Breast epithelium (tissue), 3 donors: ENCODE measurements around the gene MT1E.

Source experiments
- CTCF ChIP-seq, 3 donors: fragments of 450-650 bp; IDR thresholded peaks; one replicate each; pipeline ENCODE4 v1.5.1; 2016 to 2017; ENCODE audit warnings: antibody characterized with exemption in 3 of 3, mild to moderate bottlenecking in 3 of 3, moderate library complexity in 3 of 3
- POLR2A ChIP-seq: fragments of 450-650 bp; IDR thresholded peaks from one replicate; pipeline ENCODE4 v1.6.1; 2016; ENCODE audit warnings: antibody characterized with exemption, mild to moderate bottlenecking, moderate library complexity

GRCh38 chr16:56649271-56649670, 23.7 kb downstream of the MT1E start:
- TF ChIP-seq CTCF (IDR thresholded peaks at IDR 0.05) (no peak), POLR2A (no peak)
